HG03521 (cell line): Measurements from ENCODE around the gene SNED1.

Experiments used
- ATAC-seq: cut with Tn5 transposase; IDR thresholded peaks from one replicate; pipeline ENCODE4 v1.9.1; 2021; ENCODE audit warnings: mild to moderate bottlenecking, moderate library complexity; ENCODE audit not compliant: unreplicated experiment

SNED1 gene

GRCh38 chr2:240991378-240992263 lies 6.8 kb upstream of the SNED1 start:
- ATAC-seq: no peak

- no peak for ATAC-seq
These were observed 5.7 kb upstream of the SNED1 start for GRCh38 chr2:240992572-240993291.

DNA sequence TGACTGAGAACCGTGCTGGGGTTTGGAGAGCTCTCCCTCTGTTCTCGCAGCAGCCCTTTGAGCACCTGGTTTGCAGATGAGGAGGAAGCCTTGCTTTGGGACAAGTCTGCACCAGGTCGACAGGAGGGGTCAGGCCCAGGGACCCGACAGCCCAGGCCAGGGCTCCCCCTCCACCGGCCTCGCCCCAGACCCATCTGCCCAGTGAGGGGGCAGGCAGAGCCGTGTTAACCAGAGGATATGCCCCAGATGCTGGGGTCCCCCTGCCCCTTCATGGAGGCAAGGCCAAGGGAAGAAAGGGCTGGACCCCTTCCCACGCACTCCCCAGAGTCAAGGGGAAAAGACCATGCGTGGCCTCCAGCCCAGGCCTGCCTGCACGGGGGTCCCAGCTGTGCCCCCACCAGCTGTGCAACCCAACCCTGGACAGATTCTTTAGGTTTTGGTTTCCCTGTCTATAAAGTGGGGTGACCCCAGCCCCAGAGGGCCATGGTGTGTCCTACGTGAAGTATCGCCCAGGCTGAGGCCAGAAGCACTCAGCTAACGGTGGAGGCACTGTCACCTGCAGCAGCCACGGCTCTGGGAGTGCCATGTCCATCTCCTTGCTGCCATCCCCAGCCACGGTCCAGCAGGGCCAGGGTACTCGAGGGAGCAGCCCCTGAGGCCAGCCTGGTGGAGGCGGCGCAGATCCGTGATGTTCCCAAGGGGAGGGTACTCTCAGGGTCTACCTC lies 4.8 kb upstream of the SNED1 start:
- ATAC-seq: no peak

DNA sequence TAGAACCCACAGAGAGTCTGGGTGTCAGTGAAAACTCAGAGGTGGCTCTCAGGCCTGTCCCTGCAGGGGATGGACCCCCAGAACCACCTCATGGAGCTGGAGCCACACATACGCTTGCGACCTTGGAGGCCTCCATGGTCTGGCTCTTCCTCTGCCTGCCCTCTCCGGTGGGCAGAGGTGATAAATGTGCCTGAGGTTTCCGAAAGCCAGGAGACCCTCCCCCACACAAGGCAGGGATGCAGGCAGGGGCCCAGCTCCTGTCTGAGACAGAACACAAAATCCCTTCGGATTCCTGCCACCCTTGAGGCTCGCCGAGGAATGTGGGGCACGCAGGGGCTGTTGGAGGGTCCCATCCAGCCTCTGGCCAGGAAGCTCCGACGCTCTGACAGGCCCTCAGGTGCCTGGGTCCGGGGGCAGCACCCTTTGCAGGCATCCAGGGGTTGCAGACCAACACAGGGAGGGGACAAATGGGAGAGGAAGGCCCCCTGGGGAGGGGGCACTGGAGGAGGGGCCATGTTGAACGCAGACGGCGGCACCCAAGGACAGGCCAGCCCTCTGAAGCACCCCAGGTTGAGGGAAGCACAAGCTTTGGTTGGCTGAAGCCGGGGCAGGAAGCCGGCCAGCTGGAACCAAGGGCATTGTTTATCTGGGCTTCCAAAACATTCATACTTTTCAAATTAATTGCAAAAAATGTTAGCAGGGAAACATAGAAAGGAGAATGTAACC lies 4.1 kb upstream of the SNED1 start:
- ATAC-seq: no peak

DNA sequence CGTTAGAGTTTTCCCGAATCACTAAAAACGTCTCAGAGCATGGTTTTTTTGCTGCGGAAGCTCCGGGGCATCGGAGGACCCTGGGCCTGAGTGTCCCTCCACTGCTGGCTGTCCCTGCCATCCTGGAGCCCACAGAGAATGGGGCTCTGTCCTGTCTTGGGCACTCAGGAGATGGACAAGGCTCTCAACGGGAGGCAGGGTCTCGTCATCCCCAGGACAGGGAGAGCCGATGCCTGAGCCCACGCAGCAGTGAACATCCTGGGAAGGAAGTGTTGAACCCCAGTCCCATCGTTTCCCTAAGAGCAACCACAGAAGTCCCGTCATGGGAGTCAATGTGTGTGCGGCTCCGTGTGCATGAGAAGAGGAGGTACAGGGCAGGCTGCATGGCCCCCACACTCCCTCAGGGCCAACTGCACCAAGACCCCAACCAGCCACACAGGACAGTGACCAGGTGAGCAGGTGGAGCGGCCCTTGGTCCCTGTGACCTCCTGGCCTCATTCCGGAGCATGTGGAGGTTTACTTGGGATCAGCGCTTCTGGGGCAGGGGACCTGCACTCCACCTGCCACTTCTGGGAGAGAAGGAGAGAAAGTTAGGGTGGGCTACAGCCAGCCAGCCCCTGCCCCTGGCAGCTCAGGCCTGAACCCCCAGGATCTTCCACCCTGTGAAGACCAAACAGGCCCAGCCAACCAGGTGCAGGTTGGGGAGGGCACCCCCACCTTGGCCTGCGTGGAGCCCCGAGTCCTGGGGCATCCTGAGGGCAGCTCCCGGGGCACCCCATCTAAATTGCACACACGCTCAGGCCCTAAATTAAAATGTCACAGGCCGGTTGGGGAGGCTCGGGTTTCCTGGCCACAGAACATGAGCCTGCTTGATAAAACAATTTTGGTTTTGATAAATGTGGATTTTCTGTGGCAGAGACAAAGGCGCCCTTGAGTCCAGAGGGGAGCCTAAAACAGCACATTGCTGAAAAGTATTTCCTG lies 3.1 kb upstream of the SNED1 start:
- ATAC-seq: no peak

DNA sequence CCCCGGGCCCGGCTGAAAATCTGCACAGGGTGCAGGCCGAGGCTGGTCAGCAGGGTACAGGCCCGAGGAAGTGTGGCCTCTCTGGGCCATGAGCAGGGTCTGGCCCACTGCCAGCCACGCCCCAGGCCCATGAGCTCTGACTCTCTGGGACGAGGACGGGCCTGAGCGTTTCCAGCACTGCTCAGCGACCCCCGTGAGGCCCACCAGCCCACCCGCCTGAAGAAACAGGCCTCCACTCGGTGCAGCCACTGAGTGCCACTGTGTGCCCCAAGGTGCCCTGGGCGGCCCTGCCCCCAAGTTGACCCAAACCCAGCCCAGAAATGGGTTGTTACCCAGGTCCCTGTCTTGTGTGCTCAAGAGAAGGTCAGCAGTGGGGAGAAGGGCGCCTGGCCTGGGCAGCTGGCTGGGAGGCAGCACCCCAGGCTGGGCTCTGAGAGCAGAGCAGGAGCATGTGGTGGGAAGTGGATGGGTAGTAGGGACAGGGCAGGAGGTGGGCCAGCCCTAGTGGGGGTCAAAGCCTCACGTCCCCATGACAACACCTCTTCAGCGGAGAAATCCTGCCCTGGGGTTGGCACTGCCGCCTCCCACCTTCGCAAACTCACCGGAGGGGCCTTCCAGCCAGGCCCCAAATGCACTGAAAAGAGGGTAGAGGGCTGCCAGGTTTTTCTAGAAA lies 2.1 kb upstream of the SNED1 start:
- no peak for ATAC-seq

DNA sequence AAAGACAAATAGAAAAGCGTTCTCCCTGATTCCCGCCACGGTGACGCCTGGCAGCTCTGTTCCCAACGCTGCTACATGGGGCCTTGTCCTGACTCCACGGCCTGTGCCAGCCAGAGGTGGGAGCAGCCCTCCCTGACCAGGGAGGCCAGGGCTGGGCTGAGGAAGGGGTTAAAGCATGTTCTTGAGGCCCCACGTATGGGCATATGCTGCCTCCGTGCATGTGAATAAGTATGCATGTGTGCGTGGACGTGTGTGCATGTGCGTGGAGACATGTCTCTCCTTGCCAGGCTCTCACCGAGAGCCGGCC lies 1.6 kb upstream of the SNED1 start:
- ATAC-seq: no peak

GRCh38 chr2:240997141-240997855 lies 1.1 kb upstream of the SNED1 start:
- ATAC-seq: no peak

DNA sequence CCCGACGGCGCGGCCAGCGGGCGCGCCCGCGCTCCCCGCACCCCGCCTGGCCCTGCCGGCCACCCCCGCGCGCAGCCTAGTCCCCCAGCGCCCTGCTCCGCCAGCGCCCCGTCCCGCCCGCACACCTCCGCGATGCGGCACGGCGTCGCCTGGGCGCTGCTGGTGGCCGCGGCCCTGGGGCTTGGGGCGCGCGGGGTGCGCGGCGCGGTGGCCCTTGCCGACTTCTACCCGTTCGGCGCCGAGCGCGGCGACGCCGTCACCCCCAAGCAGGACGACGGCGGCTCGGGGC lies 232 bp downstream of the SNED1 start:
- ATAC-seq: no peak

DNA sequence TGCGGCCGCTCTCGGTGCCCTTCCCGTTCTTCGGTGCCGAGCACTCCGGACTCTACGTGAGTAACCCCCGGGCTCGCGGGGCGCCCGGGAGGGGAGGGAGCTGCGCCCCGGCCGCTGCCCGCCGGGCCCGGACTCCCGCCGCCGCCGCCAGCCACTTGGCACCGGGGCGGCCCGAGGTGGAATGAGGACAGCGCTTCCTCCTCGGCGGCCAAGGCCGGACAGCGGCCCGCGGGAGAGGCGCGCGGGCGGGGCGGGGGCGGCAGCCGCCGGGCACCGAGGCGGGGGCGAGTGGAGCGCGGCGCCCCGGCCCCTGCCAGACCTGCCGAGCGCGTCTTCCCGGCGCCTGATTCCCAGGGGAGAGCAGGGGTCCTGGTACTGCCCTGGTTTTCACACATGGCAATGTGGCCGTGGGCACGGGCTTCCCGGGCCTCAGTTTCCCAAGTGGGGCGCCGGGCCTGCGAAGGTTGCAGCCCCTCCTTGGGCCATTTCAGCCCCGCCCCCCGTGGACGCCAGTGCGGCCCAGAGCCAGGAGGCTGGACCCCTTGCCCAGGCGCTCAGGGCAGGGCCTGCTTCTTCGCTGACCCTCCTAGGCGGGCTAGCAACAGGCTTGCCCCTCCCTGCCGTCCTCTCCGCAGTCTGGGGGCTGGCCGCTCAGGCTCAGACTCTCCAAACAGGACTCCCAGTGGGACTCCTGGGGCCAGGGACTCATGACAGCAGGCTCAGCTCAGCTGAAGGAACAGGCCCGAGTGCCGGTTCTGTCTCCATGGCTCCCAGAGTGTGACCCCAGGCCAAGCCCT lies 775 bp downstream of the SNED1 start:
- ATAC-seq: no peak

DNA sequence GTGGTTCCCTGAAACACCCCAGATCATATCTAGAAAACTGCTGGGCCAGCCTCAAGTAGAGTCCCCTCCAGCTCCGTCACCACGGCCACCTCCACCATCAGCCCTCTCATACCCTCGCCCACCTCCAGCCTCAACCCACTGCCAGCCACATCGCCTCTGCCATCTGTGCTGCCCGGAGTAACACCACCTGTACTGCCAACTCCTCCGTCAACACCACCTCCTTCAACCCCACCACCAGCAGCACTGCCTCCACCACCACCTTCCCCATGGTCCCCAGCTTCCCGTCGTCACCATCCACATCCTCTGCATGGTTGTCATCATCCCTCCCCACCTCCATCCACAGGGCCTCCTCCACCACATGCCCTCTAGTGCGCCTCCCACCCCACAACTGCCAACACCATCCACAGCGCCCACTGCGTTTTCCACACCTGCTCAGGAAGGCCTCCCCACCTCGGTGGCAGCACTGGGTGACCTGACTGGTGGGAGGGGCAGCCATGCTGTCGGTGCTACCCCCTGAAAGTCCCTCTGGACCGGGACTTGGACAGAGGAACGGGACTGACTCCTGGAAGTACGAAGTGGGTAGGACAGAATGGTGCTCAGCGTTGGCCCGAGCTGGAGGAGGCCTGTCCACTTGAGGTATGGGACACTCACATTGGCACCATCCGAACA lies 1.6 kb downstream of the SNED1 start:
- ATAC-seq: no peak

GRCh38 chr2:241000831-241001321 lies 2.5 kb downstream of the SNED1 start:
- no peak for ATAC-seq

DNA sequence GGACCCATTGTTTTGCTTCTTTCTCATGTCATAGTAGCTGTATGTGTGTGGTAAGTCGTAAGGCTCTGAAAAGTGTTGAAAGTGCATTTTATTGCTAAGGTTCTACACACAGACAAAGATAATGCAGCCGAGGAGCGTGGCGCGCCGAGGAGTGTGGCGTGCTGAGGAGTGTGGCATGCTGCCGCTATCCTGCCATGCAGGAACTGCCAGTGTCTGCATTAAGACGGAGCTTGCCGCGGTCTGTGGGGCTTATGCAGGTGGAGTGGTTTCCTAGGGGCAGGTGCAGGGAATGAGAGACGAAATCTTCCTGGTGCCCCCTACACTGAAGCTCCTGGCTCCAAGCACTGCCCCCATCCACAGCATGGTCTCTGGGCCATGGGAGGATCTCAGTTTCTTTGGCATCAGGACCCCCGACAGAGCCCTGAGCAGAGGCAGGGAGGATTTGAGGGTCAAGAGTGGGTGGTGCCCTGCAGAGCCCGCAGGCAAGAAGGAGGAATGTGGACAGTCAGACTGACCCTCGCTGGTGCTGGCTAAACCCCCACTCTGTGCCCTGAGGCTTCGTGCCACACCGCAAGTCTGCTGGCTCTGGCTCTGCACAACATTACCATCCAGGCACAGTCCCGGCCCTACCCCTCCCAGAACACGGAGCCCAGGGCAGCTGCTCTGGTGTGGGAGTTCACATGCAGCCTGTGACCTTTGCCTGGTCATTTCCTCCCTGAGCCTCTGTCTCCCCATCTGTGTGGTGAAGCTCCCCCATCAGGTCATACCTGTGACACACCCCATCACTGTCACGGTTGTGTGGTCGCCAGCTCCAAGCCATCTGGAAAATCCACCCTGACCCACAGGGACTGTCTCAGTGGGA lies 3.2 kb downstream of the SNED1 start:
- no peak for ATAC-seq

DNA sequence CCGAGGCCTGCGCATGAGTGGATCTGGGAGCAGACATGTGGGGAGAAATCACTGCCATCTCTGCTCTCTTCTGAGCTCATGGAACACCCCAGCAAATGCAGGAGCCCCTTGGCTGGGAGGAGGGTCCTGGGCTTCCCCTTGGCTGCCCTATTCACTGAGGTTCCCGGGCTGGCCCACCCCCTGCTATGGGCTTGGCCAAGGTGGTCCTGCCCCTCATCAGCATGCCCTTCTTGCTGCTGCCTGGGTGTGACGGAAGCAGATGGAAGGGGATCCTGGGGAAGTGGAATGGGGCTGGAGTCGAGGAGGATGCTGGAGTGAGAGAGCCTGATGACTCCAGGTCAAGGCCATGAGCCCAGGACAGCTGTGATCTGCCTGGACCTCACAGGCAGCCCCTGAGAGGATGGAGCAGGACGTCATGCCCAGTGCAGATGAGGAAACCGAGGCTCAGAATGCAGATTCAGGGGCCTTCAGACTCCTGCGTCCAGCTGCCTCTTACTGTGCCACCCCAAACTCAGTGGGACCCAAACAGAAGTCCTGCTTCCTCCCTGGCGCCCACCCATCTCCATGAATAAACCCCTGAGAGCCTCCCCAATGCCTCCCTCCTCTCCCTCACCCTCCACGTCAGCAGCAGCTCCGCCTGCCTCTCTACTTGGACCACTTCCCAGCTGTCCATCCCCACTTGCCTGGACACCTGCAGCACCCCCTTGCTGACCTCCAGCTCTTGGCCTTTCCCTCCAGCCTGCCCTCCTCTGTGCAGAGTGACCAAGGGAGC lies 4.0 kb downstream of the SNED1 start:
- ATAC-seq: no peak

DNA sequence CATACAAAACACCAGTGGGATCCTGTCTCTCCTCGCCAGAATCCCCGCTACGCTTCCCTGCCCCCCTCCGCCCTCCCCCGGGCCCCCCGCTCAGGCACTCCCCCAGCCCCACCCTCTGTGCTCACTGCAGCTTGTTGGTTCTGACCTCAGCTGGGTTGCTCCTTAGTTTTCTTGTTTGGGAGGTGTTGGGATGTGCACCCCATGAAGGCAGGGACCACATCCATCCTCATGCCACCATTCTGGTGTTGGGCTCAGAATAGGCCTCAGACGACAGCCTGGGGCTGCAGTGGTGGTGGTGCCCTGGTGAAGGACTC lies 4.6 kb downstream of the SNED1 start:
- no peak for ATAC-seq

GRCh38 chr2:241003369-241003768 lies 5.0 kb downstream of the SNED1 start:
- no peak for ATAC-seq
